Right atrium auricular region (tissue), 2 donors: ENCODE results near the gene ST7. TPM values are rescaled to one million over a fixed set of nuclear protein-coding genes. Genes with fewer than 3 reads are reported as not detected.
"Not testable (repeated sequence)": the region's sequence is repeated elsewhere in the genome, so short reads cannot be mapped to it uniquely, and the experiment has no call there.

Source experiments
- DNase-seq: peaks from one replicate; pipeline ENCODE4 v3.0.0-alpha.2; 2019; ENCODE audit warnings: low spot score
- H3K27ac ChIP-seq, 2 donors: fragments of 200-600 bp; sonication (generic); 1 replicate in 1 of 2; 2 replicates in 1 of 2; pipeline ENCODE4 v1.5.1; 2016 to 2019
- H3K27me3 ChIP-seq, 2 donors: fragments of 200-600 bp; sonication (generic); one replicate each; pipeline versions ENCODE4 v1.5.1 to v1.6.0; 2017 to 2019
- H3K36me3 ChIP-seq: fragments of 200-600 bp; sonication (generic); one replicate; pipeline ENCODE4 v1.5.1; 2016
- H3K4me1 ChIP-seq, 2 donors: fragments of 200-600 bp; sonication (generic); one replicate each; pipeline versions ENCODE4 v1.5.1 to v1.6.0; 2017 to 2019
- H3K4me3 ChIP-seq, 2 donors: fragments of 200-600 bp; sonication (generic); 1 replicate in 1 of 2; 2 replicates in 1 of 2; pipeline ENCODE4 v1.5.1; 2017 to 2019; ENCODE audit warnings: mild to moderate bottlenecking in 1 of 2, moderate library complexity in 1 of 2
- H3K9me3 ChIP-seq, 2 donors: fragments of 200-600 bp; sonication (generic); one replicate each; pipeline ENCODE4 v1.5.1; 2019
- CTCF ChIP-seq, 2 donors: fragments of 200-600 bp; sonication (generic); IDR thresholded peaks; one replicate each; pipeline ENCODE4 v1.5.1; 2019; ENCODE audit warnings: antibody characterized with exemption in 2 of 2
- total RNA-seq, 2 donors: library from RNA; depleted of rRNA; stranded (reverse); fragments of >200 nt; gene quantifications; one replicate each; pipeline ENCODE4 v1.1.0, GENCODE V29; 2016

The ST7 gene
- total RNA-seq, 2 donors from 2014 or later, result 45.4 to 48.1 TPM

- no peak for DNase-seq
- Histone ChIP-seq H3K4me1 (peaks cover 0 to 40% of the 10 kb centered on the region in 2 donors), H3K27me3 (no peaks in the 10 kb centered on the region), H3K4me3 (no peak overlapping the region), H3K27ac (peak overlapping the region; percentile 100), H3K9me3 (no peaks in the 10 kb centered on the region), H3K36me3 (no peaks in the 10 kb centered on the region)
- no peak for TF ChIP-seq CTCF (IDR thresholded peaks at IDR 0.05)
Observed at GRCh38 chr7:116956477-116956804, 3.1 kb downstream of the ST7 start.

- H3K36me3 ChIP-seq, result no peaks in the 10 kb centered on the region
Observed at GRCh38 chr7:116957874-116958273, 4.6 kb downstream of the ST7 start.

GRCh38 chr7:116961966-116962673 is 8.8 kb downstream of the ST7 start:
- H3K4me3 ChIP-seq, H3K9me3 ChIP-seq, H3K36me3 ChIP-seq, H3K27ac ChIP-seq, DNase-seq, H3K27me3 ChIP-seq, H3K4me1 ChIP-seq: not testable (repeated sequence)

More at GRCh38 chr7:116957874-116958273, 4.6 kb downstream of the ST7 start:
- DNase-seq, result no peak
- no peak overlapping the region for H3K4me3 ChIP-seq
- H3K4me1 ChIP-seq, result peaks cover 0 to 29% of the 10 kb centered on the region in 2 donors
- no peaks in the 10 kb centered on the region for H3K27me3 ChIP-seq
- H3K9me3 ChIP-seq, result no peaks in the 10 kb centered on the region
- no peak overlapping the region for H3K27ac ChIP-seq
- TF ChIP-seq CTCF (IDR thresholded peaks at IDR 0.05), result no peak

- Histone ChIP-seq H3K27me3 (no peaks in the 10 kb centered on the region), H3K9me3 (no peaks in the 10 kb centered on the region), H3K36me3 (no peaks in the 10 kb centered on the region), H3K4me1 (no peaks in the 10 kb centered on the region), H3K4me3 (no peak overlapping the region), H3K27ac (no peak overlapping the region)
- TF ChIP-seq CTCF (IDR thresholded peaks at IDR 0.05), result no peak
- DNase-seq, result no peak
Observed at GRCh38 chr7:116963234-116963633, 9.9 kb downstream of the ST7 start.

GRCh38 chr7:116966601-116967000 is 13.3 kb downstream of the ST7 start:
- H3K4me1 ChIP-seq, result peaks cover 0 to 13% of the 10 kb centered on the region in 2 donors
- no peaks in the 10 kb centered on the region for H3K36me3 ChIP-seq
- DNase-seq, result no peak
- H3K9me3 ChIP-seq, result no peaks in the 10 kb centered on the region
- H3K27ac ChIP-seq, result no peak overlapping the region
- H3K4me3 ChIP-seq, result no peak overlapping the region
- TF ChIP-seq CTCF (IDR thresholded peaks at IDR 0.05), result no peak
- no peaks in the 10 kb centered on the region for H3K27me3 ChIP-seq

- TF ChIP-seq CTCF (IDR thresholded peaks at IDR 0.05), result no peak
- Histone ChIP-seq H3K36me3 (no peaks in the 10 kb centered on the region), H3K4me1 (peaks cover 0 to 13% of the 10 kb centered on the region in 2 donors), H3K27ac (no peak overlapping the region), H3K4me3 (no peak overlapping the region), H3K9me3 (no peaks in the 10 kb centered on the region), H3K27me3 (no peaks in the 10 kb centered on the region)
- no peak for DNase-seq
Observed at GRCh38 chr7:116967254-116967922, 14.1 kb downstream of the ST7 start.
